WTC11 (cell line): ENCODE data around the gene DGKQ. TPM values are rescaled to one million over a fixed set of nuclear protein-coding genes. Genes with fewer than 3 reads are reported as not detected.

Experiments
- ATAC-seq: fragments of 200-7000 bp; cut with Tn5 transposase; 2 replicates; pipeline ENCODE4 v1.10.0; 2021; ENCODE audit warnings: mild to moderate bottlenecking, moderate library complexity
- CTCF ChIA-PET: fragments of 300-600 bp; sonication (Branson Sonifier 250); formaldehyde crosslinking; loops from one replicate; lab custom pipeline; 2021; ENCODE audit warnings: antibody characterized with exemption; lab: Charles Lee
- POLR2A ChIA-PET: fragments of 350-600 bp; sonication (Branson Sonifier 250); formaldehyde crosslinking; loops from one replicate; lab custom pipeline; 2021; ENCODE audit warnings: antibody characterized with exemption; lab: Charles Lee
- DNase-seq: peaks from one replicate; pipeline ENCODE4 v3.0.0; 2021; ENCODE audit warnings: low spot score
- H3K27ac Mint-ChIP-seq: 2 replicates; pipeline ENCODE4 v1.8.0; 2021; ENCODE audit warnings: mixed read lengths
- H3K27me3 Mint-ChIP-seq: 2 replicates; pipeline ENCODE4 v1.8.0; 2021; ENCODE audit warnings: low read depth, mild to moderate bottlenecking, moderate library complexity, mixed read lengths
- H3K36me3 Mint-ChIP-seq: 2 replicates; pipeline ENCODE4 v1.8.0; 2021; ENCODE audit warnings: mixed read lengths
- H3K4me1 Mint-ChIP-seq: 2 replicates; pipeline ENCODE4 v1.8.0; 2022; ENCODE audit warnings: mixed read lengths
- H3K4me3 Mint-ChIP-seq: 2 replicates; pipeline ENCODE4 v1.8.0; 2021; ENCODE audit warnings: mild to moderate bottlenecking, moderate library complexity, mixed read lengths
- H3K9me3 Mint-ChIP-seq: 2 replicates; pipeline ENCODE4 v1.8.0; 2021; ENCODE audit warnings: mixed read lengths
- KAT7 ChIP-seq: sonication (generic); formaldehyde crosslinking; IDR thresholded peaks from 2 replicates; pipeline ENCODE4 v1.8.1; 2023; ENCODE audit warnings: missing genetic modification reagents, mild to moderate bottlenecking, borderline replicate concordance
- NFE2L1 ChIP-seq: sonication (generic); formaldehyde crosslinking; IDR thresholded peaks from 2 replicates; pipeline ENCODE4 v1.8.1; 2023; ENCODE audit warnings: missing genetic modification reagents
- NFYB ChIP-seq: sonication (generic); formaldehyde crosslinking; conservative IDR thresholded peaks from 2 replicates; pipeline ENCODE4 v1.8.0; 2022; ENCODE audit warnings: low read depth, missing genetic modification reagents
- NR1H2 ChIP-seq: sonication (generic); formaldehyde crosslinking; IDR thresholded peaks from 2 replicates; pipeline ENCODE4 v1.9.0; 2021; ENCODE audit warnings: mild to moderate bottlenecking, moderate library complexity, missing genetic modification reagents
- SMAD4 ChIP-seq: sonication (generic); formaldehyde crosslinking; IDR thresholded peaks from 2 replicates; pipeline ENCODE4 v1.8.0; 2022; ENCODE audit warnings: mild to moderate bottlenecking, missing genetic modification reagents
- TEAD4 ChIP-seq: sonication (generic); formaldehyde crosslinking; IDR thresholded peaks from 2 replicates; pipeline ENCODE4 v1.8.0; 2022; ENCODE audit warnings: mild to moderate bottlenecking, missing genetic modification reagents
- TP53 ChIP-seq: sonication (generic); formaldehyde crosslinking; IDR thresholded peaks from 2 replicates; pipeline ENCODE4 v1.8.1; 2023; ENCODE audit warnings: mild to moderate bottlenecking, missing genetic modification reagents
- total RNA-seq: library from RNA; stranded (reverse); gene quantifications from 3 replicates; pipeline ENCODE4 v1.2.3, GENCODE V29; 2021
- TF ChIP-seq, protein P1 (sequence below): fragments of 250-450 bp; sonication (Bioruptor Pico); IDR thresholded peaks from 2 replicates; pipeline ENCODE4 v1.9.0; 2021; ENCODE audit warnings: mild to moderate bottlenecking, borderline replicate concordance
- TF ChIP-seq, protein P2 (sequence below): fragments of 250-450 bp; sonication (Bioruptor Pico); IDR thresholded peaks from 2 replicates; pipeline ENCODE4 v1.9.0; 2021; ENCODE audit warnings: moderate library complexity, mild to moderate bottlenecking, inconsistent platforms, borderline replicate concordance

The DGKQ gene
- total RNA-seq, 1 experiment from 2014 or later = 19.3 TPM

DNA sequence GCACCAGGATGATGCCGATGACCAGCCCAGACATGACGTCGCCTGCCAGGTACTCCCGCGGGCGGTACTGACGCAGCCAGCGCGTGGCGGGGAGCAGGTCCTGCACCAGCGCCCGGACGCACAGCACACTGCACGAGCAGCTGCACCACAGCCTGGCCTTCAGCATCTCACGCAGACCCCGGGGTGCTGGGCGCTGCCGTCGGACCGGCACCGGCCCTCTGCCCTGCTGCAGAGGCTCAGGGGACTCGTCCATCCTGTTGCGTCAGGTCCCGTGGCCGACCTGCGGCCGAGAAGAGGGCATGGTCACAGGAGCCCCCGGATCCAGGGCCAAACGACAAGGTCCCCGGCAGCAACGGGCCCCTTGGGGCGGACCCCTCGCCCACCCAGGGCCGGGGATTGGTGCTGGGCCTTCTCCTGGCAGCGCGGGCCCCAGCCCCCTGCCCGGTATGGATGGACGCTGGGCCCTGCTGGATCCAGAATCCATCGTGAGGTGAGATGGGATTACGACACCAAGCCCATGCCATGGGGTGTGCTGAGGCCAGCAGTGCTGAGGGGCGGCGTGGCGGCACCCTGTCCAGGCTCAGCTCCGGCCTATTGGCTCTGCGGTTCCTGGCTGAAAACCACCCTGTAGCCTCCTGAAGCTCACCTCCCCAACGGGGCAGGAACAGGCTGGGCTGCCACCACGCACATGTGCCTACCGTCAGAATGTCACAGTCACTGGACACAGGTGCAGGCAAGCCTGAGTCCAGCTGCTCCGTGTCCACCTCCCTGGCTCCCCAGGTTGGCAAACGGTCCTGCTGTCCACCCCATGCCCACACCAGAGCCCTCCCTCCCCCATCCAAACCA lies 18.3 kb upstream of the DGKQ start:
- ATAC-seq (no peak), DNase-seq (no peak)
- no peaks in the 10 kb centered on the region for H3K36me3 Mint-ChIP-seq
- TF ChIP-seq TP53 (CRISPR knock-in tag) (no peak), KAT7 (CRISPR knock-in tag) (no peak), TEAD4 (CRISPR knock-in tag) (no peak), NR1H2 (CRISPR knock-in tag) (no peak)
- TF ChIP-seq, protein P1, sequence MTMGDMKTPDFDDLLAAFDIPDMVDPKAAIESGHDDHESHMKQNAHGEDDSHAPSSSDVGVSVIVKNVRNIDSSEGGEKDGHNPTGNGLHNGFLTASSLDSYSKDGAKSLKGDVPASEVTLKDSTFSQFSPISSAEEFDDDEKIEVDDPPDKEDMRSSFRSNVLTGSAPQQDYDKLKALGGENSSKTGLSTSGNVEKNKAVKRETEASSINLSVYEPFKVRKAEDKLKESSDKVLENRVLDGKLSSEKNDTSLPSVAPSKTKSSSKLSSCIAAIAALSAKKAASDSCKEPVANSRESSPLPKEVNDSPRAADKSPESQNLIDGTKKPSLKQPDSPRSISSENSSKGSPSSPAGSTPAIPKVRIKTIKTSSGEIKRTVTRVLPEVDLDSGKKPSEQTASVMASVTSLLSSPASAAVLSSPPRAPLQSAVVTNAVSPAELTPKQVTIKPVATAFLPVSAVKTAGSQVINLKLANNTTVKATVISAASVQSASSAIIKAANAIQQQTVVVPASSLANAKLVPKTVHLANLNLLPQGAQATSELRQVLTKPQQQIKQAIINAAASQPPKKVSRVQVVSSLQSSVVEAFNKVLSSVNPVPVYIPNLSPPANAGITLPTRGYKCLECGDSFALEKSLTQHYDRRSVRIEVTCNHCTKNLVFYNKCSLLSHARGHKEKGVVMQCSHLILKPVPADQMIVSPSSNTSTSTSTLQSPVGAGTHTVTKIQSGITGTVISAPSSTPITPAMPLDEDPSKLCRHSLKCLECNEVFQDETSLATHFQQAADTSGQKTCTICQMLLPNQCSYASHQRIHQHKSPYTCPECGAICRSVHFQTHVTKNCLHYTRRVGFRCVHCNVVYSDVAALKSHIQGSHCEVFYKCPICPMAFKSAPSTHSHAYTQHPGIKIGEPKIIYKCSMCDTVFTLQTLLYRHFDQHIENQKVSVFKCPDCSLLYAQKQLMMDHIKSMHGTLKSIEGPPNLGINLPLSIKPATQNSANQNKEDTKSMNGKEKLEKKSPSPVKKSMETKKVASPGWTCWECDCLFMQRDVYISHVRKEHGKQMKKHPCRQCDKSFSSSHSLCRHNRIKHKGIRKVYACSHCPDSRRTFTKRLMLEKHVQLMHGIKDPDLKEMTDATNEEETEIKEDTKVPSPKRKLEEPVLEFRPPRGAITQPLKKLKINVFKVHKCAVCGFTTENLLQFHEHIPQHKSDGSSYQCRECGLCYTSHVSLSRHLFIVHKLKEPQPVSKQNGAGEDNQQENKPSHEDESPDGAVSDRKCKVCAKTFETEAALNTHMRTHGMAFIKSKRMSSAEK (CRISPR knock-in tag) = no peak
- H3K4me3 Mint-ChIP-seq = no peak overlapping the region
- H3K27me3 Mint-ChIP-seq = peaks cover 16% of the 10 kb centered on the region
- ChIA-PET POLR2A (no interaction called here), CTCF (no interaction called here)
- no peaks in the 10 kb centered on the region for H3K4me1 Mint-ChIP-seq
- H3K9me3 Mint-ChIP-seq = no peaks in the 10 kb centered on the region
- H3K27ac Mint-ChIP-seq = no peak overlapping the region

DNA sequence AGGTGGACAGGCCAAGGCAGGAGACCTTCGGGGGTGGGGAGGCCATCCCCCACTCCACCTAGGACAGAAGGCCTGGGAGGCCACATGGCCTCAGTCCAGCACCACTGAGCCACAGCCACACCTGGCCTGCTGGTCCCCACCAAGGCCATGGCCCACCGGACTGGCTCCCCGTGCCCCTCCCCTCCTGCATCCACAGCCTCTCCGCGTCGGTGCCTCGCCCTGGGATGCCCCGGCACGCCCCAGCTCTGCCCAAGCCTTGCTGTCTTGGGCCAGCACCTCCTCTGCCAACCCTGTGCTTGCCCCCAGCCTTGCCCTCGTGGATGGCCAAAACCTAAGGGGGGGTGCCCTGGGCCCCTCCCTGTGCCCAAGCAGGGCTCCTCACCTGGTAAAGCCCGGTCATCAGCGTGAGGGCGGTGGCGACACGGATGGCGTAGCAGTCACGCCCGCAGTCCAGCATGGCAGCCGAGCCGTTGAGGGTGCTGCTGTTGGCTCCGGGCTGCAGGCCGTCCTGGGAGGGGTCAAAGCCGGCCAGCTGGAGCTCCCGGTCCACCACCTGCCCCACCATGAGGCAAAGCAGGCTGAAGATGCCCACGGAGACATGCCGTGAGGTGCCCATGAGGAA lies 17.5 kb upstream of the DGKQ start:
- CTCF ChIA-PET = no interaction called here
- H3K27me3 Mint-ChIP-seq = peaks cover 16% of the 10 kb centered on the region
- H3K36me3 Mint-ChIP-seq = no peaks in the 10 kb centered on the region
- H3K4me1 Mint-ChIP-seq = 0 out of 2 replicates have a peak, but pooled peaks cover 3% of the 10 kb centered on the region
- TF ChIP-seq NFYB (CRISPR knock-in tag) = no peak
- no peak for TF ChIP-seq SMAD4 (CRISPR knock-in tag)
- H3K9me3 Mint-ChIP-seq = no peaks in the 10 kb centered on the region
- no peak overlapping the region for H3K4me3 Mint-ChIP-seq
- POLR2A ChIA-PET = no interaction called here
- no peak overlapping the region for H3K27ac Mint-ChIP-seq
- DNase-seq = no peak
- ATAC-seq = no peak

DNA sequence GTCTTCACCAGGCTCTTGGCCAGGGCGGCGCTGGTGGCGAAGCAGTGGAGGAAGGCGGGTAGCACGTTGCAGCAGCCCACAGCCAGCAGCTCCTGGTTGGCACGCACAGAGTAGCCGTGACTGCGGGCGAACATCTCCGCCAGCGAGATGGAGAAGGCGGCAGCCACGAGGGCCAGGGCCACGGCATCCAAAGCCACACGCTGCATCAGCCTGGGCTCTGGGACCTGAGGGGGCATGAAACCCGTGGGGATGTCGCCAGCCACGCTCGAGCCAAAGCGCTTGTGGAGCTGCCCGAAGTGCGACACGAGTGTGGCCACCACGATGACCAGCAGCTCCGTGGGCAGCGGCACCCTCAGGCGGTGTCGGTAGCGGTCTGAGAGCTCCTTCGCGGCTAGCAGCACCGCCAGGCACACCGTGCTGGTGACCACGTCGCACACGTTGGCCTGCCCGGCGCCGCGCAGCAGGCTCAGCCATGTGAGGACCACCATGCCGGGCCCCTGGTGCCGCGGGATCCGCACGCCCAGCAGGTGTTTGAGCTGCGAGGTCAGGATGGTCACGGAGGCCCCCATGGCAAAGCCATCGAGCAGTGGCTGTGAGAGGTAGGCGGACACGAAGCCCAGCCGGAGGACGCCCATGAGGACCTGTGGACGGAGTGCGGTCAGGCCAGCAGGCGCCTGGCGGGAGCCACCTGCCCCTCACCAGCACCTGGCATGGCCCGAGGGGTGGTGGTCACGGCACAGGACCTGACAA lies 16.5 kb upstream of the DGKQ start:
- no peaks in the 10 kb centered on the region for H3K36me3 Mint-ChIP-seq

More for the DNA sequence above, 16.5 kb upstream of the DGKQ start:
- Mint-ChIP-seq H3K9me3 (no peaks in the 10 kb centered on the region), H3K4me1 (peaks cover 10% of the 10 kb centered on the region), H3K27me3 (peaks cover 15% of the 10 kb centered on the region), H3K27ac (no peak overlapping the region), H3K4me3 (no peak overlapping the region)
- ChIA-PET POLR2A (no interaction called here), CTCF (no interaction called here)
- ATAC-seq = no peak
- TF ChIP-seq NFE2L1 (CRISPR knock-in tag) = no peak
- TF ChIP-seq, protein P2, sequence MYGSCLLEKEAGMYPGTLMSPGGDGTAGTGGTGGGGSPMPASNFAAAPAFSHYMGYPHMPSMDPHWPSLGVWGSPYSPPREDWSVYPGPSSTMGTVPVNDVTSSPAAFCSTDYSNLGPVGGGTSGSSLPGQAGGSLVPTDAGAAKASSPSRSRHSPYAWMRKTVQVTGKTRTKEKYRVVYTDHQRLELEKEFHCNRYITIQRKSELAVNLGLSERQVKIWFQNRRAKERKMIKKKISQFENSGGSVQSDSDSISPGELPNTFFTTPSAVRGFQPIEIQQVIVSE (CRISPR knock-in tag) = no peak
- DNase-seq = no peak
